Liver (tissue), 9 donors: ENCODE measurements around the gene BCR. TPM values are rescaled to one million over a fixed set of nuclear protein-coding genes. Genes with fewer than 3 reads are reported as not detected.
"Not testable (repeated sequence)": the region's sequence is repeated elsewhere in the genome, so short reads cannot be mapped to it uniquely, and the experiment has no call there.

Source experiments
- DNase-seq: peaks from one replicate; pipeline ENCODE4 v3.0.0-alpha.2; 2017; ENCODE audit warnings: low spot score
- H3K27ac ChIP-seq, 2 donors: one replicate each; pipeline ENCODE4 v1.7.0; 2013; ENCODE audit warnings: inconsistent platforms in 2 of 2, low read length in 2 of 2, control low read depth in 1 of 2, low read depth in 1 of 2, mild to moderate bottlenecking in 1 of 2
- H3K27me3 ChIP-seq, 4 donors: one replicate each; pipeline versions ENCODE4 v1.6.1 to v1.7.0; 2013; ENCODE audit warnings: low read length in 3 of 4, inconsistent platforms in 1 of 4, mild to moderate bottlenecking in 1 of 4, moderate library complexity in 1 of 4; ENCODE audit not compliant: control insufficient read depth in 4 of 4, insufficient read depth in 4 of 4
- H3K36me3 ChIP-seq, 4 donors: one replicate each; pipeline versions ENCODE4 v1.6.1 to v1.7.0; 2013; ENCODE audit warnings: low read length in 3 of 4, mild to moderate bottlenecking in 3 of 4, low read depth in 1 of 4, moderate library complexity in 1 of 4; ENCODE audit not compliant: control insufficient read depth in 4 of 4, insufficient read depth in 3 of 4
- H3K4me1 ChIP-seq, 4 donors: one replicate each; pipeline versions ENCODE4 v1.6.1 to v1.7.0; 2013; ENCODE audit warnings: low read length in 3 of 4, mild to moderate bottlenecking in 3 of 4, moderate library complexity in 1 of 4; ENCODE audit not compliant: control insufficient read depth in 4 of 4, insufficient read depth in 4 of 4
- H3K4me3 ChIP-seq, 3 donors: one replicate each; pipeline versions ENCODE4 v1.6.1 to v1.7.0; 2013; ENCODE audit warnings: low read length in 3 of 3, control low read depth in 1 of 3, low read depth in 1 of 3, mild to moderate bottlenecking in 1 of 3
- H3K9ac ChIP-seq, 2 donors: one replicate each; pipeline ENCODE4 v1.7.0; 2013; ENCODE audit warnings: low read length in 2 of 2, mild to moderate bottlenecking in 2 of 2, moderate library complexity in 2 of 2, control low read depth in 1 of 2, low read depth in 1 of 2
- H3K9me3 ChIP-seq, 4 donors: one replicate each; pipeline versions ENCODE4 v1.6.1 to v1.7.0; 2013; ENCODE audit warnings: low read length in 3 of 4; ENCODE audit not compliant: control insufficient read depth in 4 of 4
- CTCF ChIP-seq: fragments of 150-350 bp; IDR thresholded peaks from 2 replicates; pipeline ENCODE4 v1.5.1; 2017; ENCODE audit warnings: improper control_type of control experiment, low read depth, low read length; ENCODE audit not compliant: missing input control
- GABPA ChIP-seq, 2 donors: IDR thresholded peaks in 1 of 2; conservative IDR thresholded peaks in 1 of 2; 2 replicates each; pipeline ENCODE4 v1.6.1; 2016; ENCODE audit warnings: antibody characterized with exemption in 2 of 2, mild to moderate bottlenecking in 1 of 2, moderate library complexity in 1 of 2
- HNF4G ChIP-seq: IDR thresholded peaks from 2 replicates; pipeline ENCODE4 v1.6.1; 2016; ENCODE audit warnings: antibody characterized with exemption
- JUND ChIP-seq, 2 donors: IDR thresholded peaks; 2 replicates each; pipeline ENCODE4 v1.6.1; 2016; ENCODE audit warnings: antibody characterized with exemption in 2 of 2
- RAD21 ChIP-seq, 2 donors: IDR thresholded peaks; 2 replicates each; pipeline ENCODE4 v1.6.1; 2016; ENCODE audit warnings: antibody characterized with exemption in 2 of 2, mild to moderate bottlenecking in 2 of 2
- REST ChIP-seq: IDR thresholded peaks from 2 replicates; pipeline ENCODE4 v1.6.1; 2016; ENCODE audit warnings: antibody characterized with exemption, mild to moderate bottlenecking
- SP1 ChIP-seq: IDR thresholded peaks from 2 replicates; pipeline ENCODE4 v1.6.1; 2018; ENCODE audit warnings: antibody characterized with exemption, mild to moderate bottlenecking
- WGBS: extraction: QIAGEN DNeasy Blood & Tissue Kit; methylation state at CpG from one replicate; pipeline ENCODE4 v1.1.7; 2013; 5-methylcytosine and 5-hydroxymethylcytosine counted together
- polyA plus RNA-seq, 2 donors: library from polyadenylated mRNA; stranded (reverse) in 1 of 2; unstranded in 1 of 2; fragments of 200-250 nt in 1 of 2; fragments of >200 nt in 1 of 2; fragmentation: Nextera tagmentation in 1 of 2; extraction: Ambion mirVana in 1 of 2; gene quantifications; one replicate each; pipeline versions ENCODE4 v1.2.1 to v1.2.3, GENCODE V29; 2013 to 2015
- total RNA-seq, 2 donors: library from RNA; depleted of rRNA; stranded (reverse); fragments of >200 nt; gene quantifications; one replicate each; pipeline ENCODE4 v1.2.3, GENCODE V29; 2014
- TF ChIP-seq, protein P1 (sequence below): IDR thresholded peaks from 2 replicates; pipeline ENCODE4 v1.6.1; 2016; ENCODE audit warnings: antibody characterized with exemption
- donor health status: healthy.
- donor health status: healthy.
- donor health status: healthy.
- donor health status: healthy.
- donor health status: healthy.

BCR gene
- total and polyA plus RNA-seq, 4 donors: 7.4 to 35.6 (median 18.3) TPM

- WGBS: 45% methylated on average over 15 of the region's 15 CpGs
- H3K9ac ChIP-seq: no peak overlapping the region
- H3K9me3 ChIP-seq: no peaks in the 10 kb centered on the region
- no peak overlapping the region for H3K4me3 ChIP-seq
- H3K27ac ChIP-seq: peak overlapping the region in 1 of 2 donors; percentile 25
- no peak for TF ChIP-seq HNF4G
- TF ChIP-seq CTCF: peak; percentile 61
- TF ChIP-seq, protein P1, sequence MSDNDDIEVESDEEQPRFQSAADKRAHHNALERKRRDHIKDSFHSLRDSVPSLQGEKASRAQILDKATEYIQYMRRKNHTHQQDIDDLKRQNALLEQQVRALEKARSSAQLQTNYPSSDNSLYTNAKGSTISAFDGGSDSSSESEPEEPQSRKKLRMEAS: no peak
- TF ChIP-seq GABPA (IDR thresholded peaks at IDR 0.05 in 1 of 2, conservative IDR thresholded peaks at IDR 0.05 in 1 of 2): no peak
- TF ChIP-seq JUND (IDR thresholded peaks at IDR 0.05): no peak
- no peak for TF ChIP-seq SP1
- no peak for TF ChIP-seq REST
- TF ChIP-seq RAD21 (IDR thresholded peaks at IDR 0.05): peak; percentile 57 to 73
- H3K27me3 ChIP-seq: no peaks in the 10 kb centered on the region
- peaks cover 0 to 15% (median 4%) of the 10 kb centered on the region in 4 donors for H3K36me3 ChIP-seq
- H3K4me1 ChIP-seq: no peaks in the 10 kb centered on the region
- peak; percentile 62 for DNase-seq
These were observed 135.1 kb downstream of the BCR start for GRCh38 chr22:23315341-23315917.

- H3K9ac ChIP-seq, H3K4me3 ChIP-seq, H3K27me3 ChIP-seq, H3K27ac ChIP-seq, H3K4me1 ChIP-seq, DNase-seq, H3K9me3 ChIP-seq: not testable (repeated sequence)
- WGBS: 85% methylated on average over 6 of the region's 11 CpGs
- peaks cover 0 to 15% (median 3%) of the 10 kb centered on the region in 4 donors for H3K36me3 ChIP-seq
These were observed 136.3 kb downstream of the BCR start for GRCh38 chr22:23316596-23316995.

DNA sequence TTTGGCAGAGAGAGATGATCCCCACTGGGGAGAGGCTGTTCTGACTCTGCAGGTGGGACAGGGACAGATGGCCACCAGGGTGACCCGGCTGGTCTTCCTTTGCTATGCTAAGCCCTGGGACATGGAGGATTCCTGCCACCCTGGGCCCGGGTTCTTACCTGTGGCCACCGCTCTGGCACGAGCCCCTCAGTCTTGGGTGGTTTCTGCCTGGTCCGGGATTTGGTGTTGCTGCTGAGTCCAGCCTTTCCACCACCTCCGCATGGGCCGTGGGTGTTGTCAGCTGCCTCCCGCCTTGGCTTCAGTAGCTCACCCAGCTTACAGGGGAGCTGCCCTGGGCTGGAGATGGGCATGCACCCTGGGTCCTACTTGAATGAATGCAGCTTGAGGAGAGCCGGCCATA, 138.0 kb downstream of the BCR start:
- H3K9me3 ChIP-seq, H3K4me1 ChIP-seq, H3K27me3 ChIP-seq, H3K4me3 ChIP-seq, DNase-seq, H3K27ac ChIP-seq, H3K9ac ChIP-seq: not testable (repeated sequence)
- WGBS: 93% methylated on average over 6 of the region's 9 CpGs
- peaks cover 0 to 11% (median 3%) of the 10 kb centered on the region in 4 donors for H3K36me3 ChIP-seq
